Memory B cell (primary cell): ENCODE measurements around the gene TUB.

Source experiments
- ATAC-seq: fragments of 150-1000 bp; cut with Tn5 transposase; 2 replicates; pipeline ENCODE4 v1.10.0; 2021; ENCODE audit warnings: low read depth, mild to moderate bottlenecking, moderate library complexity
- DNase-seq, 2 donors: peaks; one replicate each; pipeline ENCODE4 v3.0.0; 2022; ENCODE audit warnings: low spot score in 2 of 2
- H3K27ac Mint-ChIP-seq: one replicate; pipeline ENCODE4 v1.8.0; 2022; ENCODE audit warnings: mild to moderate bottlenecking, moderate library complexity, mixed read lengths
- H3K27me3 Mint-ChIP-seq: one replicate; pipeline ENCODE4 v1.8.0; 2022; ENCODE audit warnings: mixed read lengths
- H3K36me3 Mint-ChIP-seq: one replicate; pipeline ENCODE4 v1.8.0; 2022; ENCODE audit warnings: mild to moderate bottlenecking, mixed read lengths
- H3K4me1 Mint-ChIP-seq: one replicate; pipeline ENCODE4 v1.8.0; 2022; ENCODE audit warnings: mixed read lengths
- H3K4me3 Mint-ChIP-seq: one replicate; pipeline ENCODE4 v1.8.0; 2022; ENCODE audit warnings: mild to moderate bottlenecking, moderate library complexity, mixed read lengths
- H3K9me3 Mint-ChIP-seq: one replicate; pipeline ENCODE4 v1.8.0; 2022; ENCODE audit warnings: mixed read lengths

The TUB gene

GRCh38 chr11:8106679-8107078 is 25.7 kb downstream of the TUB start:
- Mint-ChIP-seq H3K27me3 (no peaks in the 10 kb centered on the region), H3K27ac (no peak overlapping the region), H3K4me1 (no peaks in the 10 kb centered on the region), H3K36me3 (peaks cover 31% of the 10 kb centered on the region), H3K4me3 (no peak overlapping the region), H3K9me3 (no peaks in the 10 kb centered on the region)
- DNase-seq, result no peak
- ATAC-seq, result no peak

- no peaks in the 10 kb centered on the region for H3K9me3 Mint-ChIP-seq
- ATAC-seq (no peak), DNase-seq (no peak)
- no peak overlapping the region for H3K27ac Mint-ChIP-seq
- H3K4me3 Mint-ChIP-seq, result no peak overlapping the region
- peaks cover 31% of the 10 kb centered on the region for H3K36me3 Mint-ChIP-seq
- H3K4me1 Mint-ChIP-seq, result no peaks in the 10 kb centered on the region
- H3K27me3 Mint-ChIP-seq, result no peaks in the 10 kb centered on the region
These were observed 26.6 kb downstream of the TUB start for GRCh38 chr11:8107642-8108041.

DNA sequence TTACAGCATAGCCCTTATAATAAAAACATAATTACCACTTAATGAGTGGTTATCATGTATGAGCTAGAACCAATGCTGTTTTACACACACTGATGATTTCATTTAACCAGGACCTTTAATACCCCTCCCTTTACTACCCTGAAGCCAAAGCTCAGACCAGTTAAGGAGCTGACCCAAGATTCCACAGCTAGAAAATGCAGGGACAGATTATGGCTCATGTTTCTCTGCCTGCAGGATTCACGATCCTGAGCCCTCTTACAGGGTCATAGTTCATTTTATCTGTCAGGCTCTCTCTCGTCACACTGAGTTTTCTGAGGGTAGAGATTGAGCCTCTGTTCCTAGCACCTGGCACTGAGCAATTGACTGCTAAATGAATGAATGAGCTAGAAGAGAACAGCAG is 27.4 kb downstream of the TUB start:
- Mint-ChIP-seq H3K27ac (no peak overlapping the region), H3K9me3 (no peaks in the 10 kb centered on the region), H3K27me3 (no peaks in the 10 kb centered on the region), H3K36me3 (peaks cover 31% of the 10 kb centered on the region), H3K4me1 (no peaks in the 10 kb centered on the region), H3K4me3 (no peak overlapping the region)
- ATAC-seq, result no peak
- no peak for DNase-seq

GRCh38 chr11:8109675-8110074 is 28.7 kb downstream of the TUB start:
- ATAC-seq (no peak), DNase-seq (no peak)
- no peaks in the 10 kb centered on the region for H3K4me1 Mint-ChIP-seq
- H3K27ac Mint-ChIP-seq, result no peak overlapping the region
- peaks cover 2% of the 10 kb centered on the region for H3K9me3 Mint-ChIP-seq
- H3K27me3 Mint-ChIP-seq, result no peaks in the 10 kb centered on the region
- peaks cover 37% of the 10 kb centered on the region for H3K36me3 Mint-ChIP-seq
- no peak overlapping the region for H3K4me3 Mint-ChIP-seq

- no peak for ATAC-seq
These were observed 29.4 kb downstream of the TUB start for GRCh38 chr11:8110396-8110795.

GRCh38 chr11:8111636-8112035 is 30.6 kb downstream of the TUB start:
- Mint-ChIP-seq H3K9me3 (peaks cover 6% of the 10 kb centered on the region), H3K27ac (no peak overlapping the region), H3K36me3 (peaks cover 50% of the 10 kb centered on the region), H3K4me3 (no peak overlapping the region), H3K4me1 (no peaks in the 10 kb centered on the region), H3K27me3 (no peaks in the 10 kb centered on the region)
- DNase-seq, result no peak
- ATAC-seq, result no peak

More at GRCh38 chr11:8110396-8110795, 29.4 kb downstream of the TUB start:
- Mint-ChIP-seq H3K27me3 (no peaks in the 10 kb centered on the region), H3K4me3 (no peak overlapping the region), H3K36me3 (peaks cover 43% of the 10 kb centered on the region), H3K4me1 (no peaks in the 10 kb centered on the region), H3K27ac (no peak overlapping the region), H3K9me3 (peaks cover 6% of the 10 kb centered on the region)
- DNase-seq, result no peak

DNA sequence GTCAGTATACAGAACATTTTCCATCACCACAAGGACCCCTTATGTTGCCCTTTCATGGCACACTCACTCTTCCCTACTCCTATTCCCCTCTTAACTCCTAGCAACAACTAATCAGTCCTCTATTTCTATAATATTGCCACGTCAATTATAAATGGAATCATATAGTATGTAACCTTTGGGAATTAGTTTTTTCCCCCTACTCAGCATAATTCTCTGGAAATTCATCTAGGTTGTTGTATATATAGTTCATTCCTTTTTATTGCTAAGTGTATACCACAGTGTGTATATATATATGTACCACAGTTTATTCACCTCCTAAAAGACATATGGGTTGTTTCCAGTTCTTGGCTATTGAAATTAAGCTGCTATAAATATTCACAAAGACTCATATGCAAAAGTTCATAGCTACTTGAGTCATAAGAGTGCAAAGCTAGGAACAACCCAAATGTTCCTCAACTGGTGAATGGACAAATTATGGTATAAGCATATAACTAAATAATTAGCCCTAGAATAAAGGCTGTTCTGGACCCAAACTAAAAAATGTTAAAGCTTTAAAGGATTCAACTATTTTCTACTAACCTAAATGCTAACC is 41.3 kb downstream of the TUB start:
- no peak for DNase-seq

DNA sequence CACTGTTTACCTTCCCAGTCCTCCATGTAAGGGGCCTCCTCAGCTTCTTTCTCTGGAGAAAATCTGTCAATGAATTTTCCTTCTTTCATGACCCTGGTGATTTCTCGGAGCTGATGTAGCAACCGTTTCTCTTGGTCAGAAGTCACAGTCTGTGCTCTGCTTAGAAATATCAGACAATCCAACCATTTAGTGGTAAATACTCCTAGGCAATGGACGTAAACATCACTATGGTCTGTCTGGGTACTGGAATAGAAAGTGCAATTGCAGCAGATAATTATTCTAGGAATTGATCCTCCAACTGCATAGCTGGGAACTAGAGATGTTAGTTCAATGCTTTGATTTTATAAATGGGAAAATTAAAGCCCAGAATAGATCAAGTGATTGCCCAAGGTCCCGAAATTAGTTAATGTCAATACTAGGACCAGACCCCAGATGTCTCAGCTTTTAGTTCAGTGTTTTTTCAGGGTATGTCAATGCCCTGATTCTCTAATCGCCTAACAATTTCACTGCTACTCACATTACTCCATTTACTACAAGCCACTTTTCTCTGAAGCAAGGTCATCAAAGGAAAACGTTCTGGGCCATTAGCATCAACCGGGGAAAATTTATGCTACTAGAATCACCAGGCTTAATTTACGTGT is 45.8 kb downstream of the TUB start:
- H3K27ac Mint-ChIP-seq, result no peak overlapping the region
- H3K4me1 Mint-ChIP-seq, result no peaks in the 10 kb centered on the region
- H3K36me3 Mint-ChIP-seq, result peaks cover 49% of the 10 kb centered on the region
- H3K9me3 Mint-ChIP-seq, result no peaks in the 10 kb centered on the region
- no peak for ATAC-seq
- no peaks in the 10 kb centered on the region for H3K27me3 Mint-ChIP-seq
- H3K4me3 Mint-ChIP-seq, result no peak overlapping the region
- DNase-seq, result no peak

More for the DNA sequence above, 41.3 kb downstream of the TUB start:
- no peak overlapping the region for H3K27ac Mint-ChIP-seq
- peaks cover 6% of the 10 kb centered on the region for H3K9me3 Mint-ChIP-seq
- no peaks in the 10 kb centered on the region for H3K27me3 Mint-ChIP-seq
- H3K4me1 Mint-ChIP-seq, result no peaks in the 10 kb centered on the region
- ATAC-seq, result no peak
- peaks cover 47% of the 10 kb centered on the region for H3K36me3 Mint-ChIP-seq
- no peak overlapping the region for H3K4me3 Mint-ChIP-seq

DNA sequence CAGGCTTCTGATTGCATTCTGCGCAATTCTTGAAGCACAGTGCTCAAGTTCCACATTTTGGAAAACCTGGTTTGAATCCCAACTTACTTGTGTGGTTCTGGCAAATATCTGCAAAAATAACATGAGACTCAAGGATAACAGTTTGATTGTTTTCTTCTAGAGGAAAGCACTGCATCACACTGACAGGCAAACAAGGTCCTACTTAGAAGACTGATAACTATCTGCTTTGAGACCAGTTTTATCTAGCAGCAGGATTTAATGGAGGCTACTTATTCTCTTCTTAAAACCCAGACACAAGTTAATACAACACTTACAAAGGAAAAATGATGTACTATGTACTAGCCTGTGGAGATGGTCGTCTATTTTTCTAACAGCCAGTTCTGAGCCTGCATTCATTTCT is 46.4 kb downstream of the TUB start:
- Mint-ChIP-seq H3K36me3 (peaks cover 47% of the 10 kb centered on the region), H3K27ac (peak overlapping the region; percentile 21)

DNA sequence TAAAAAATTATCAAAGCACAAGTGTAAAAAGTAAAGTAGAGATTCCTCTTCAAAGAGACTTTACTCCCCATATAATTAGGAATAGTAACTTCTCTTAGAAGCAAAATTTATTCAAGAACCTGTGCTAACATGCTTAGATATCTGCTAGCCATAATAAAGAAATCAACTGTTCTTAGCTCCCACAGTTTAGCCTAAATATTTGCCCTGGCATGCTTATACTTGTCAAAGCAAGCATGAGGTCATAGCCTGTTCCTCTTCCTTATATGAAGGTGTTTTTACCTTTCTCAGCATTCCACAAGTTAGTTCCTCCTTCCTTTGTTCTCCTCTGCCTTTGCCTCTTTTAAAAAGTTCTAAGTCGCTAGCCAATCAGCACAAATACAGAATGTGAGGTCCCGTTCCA is 57.5 kb downstream of the TUB start:
- no peak overlapping the region for H3K4me3 Mint-ChIP-seq
- no peaks in the 10 kb centered on the region for H3K9me3 Mint-ChIP-seq
- no peak overlapping the region for H3K27ac Mint-ChIP-seq
- peaks cover 33% of the 10 kb centered on the region for H3K36me3 Mint-ChIP-seq
- DNase-seq (no peak), ATAC-seq (no peak)
- H3K4me1 Mint-ChIP-seq, result no peaks in the 10 kb centered on the region
- no peaks in the 10 kb centered on the region for H3K27me3 Mint-ChIP-seq

More for the DNA sequence above, 46.4 kb downstream of the TUB start:
- Mint-ChIP-seq H3K27me3 (no peaks in the 10 kb centered on the region), H3K9me3 (no peaks in the 10 kb centered on the region), H3K4me3 (no peak overlapping the region), H3K4me1 (no peaks in the 10 kb centered on the region)
- ATAC-seq, result no peak
- DNase-seq, result no peak

GRCh38 chr11:8149726-8150125 is 68.7 kb downstream of the TUB start:
- no peak for DNase-seq
- Mint-ChIP-seq H3K9me3 (no peaks in the 10 kb centered on the region), H3K36me3 (peaks cover 46% of the 10 kb centered on the region), H3K4me3 (no peak overlapping the region), H3K4me1 (peaks cover 23% of the 10 kb centered on the region), H3K27me3 (no peaks in the 10 kb centered on the region), H3K27ac (no peak overlapping the region)
- no peak for ATAC-seq
